ENCODE data around the gene DLG3.

DLG3 gene

GRCh38 chrX:70525733-70526132 lies 81.1 kb downstream of the DLG3 start:
- DNase-seq, result no peak

DNA sequence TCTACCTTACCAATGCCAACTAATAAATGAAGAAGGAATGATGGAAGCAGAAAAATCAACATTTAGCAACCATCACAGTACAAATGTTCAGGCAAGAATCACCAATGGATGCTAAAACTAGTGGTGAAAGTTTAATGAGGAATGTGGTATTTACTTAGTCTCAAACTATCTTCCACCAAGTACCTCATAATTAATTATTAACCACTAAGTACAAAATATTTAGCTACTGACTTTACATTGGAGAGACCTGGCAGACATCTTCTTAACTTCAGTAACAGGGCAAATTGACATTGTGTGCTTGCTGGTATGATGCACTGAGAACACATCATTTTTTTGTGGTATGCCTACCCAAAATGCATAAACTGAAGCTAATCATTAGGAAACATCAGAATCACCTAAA lies 82.4 kb downstream of the DLG3 start:
- DNase-seq, result no peak

DNA sequence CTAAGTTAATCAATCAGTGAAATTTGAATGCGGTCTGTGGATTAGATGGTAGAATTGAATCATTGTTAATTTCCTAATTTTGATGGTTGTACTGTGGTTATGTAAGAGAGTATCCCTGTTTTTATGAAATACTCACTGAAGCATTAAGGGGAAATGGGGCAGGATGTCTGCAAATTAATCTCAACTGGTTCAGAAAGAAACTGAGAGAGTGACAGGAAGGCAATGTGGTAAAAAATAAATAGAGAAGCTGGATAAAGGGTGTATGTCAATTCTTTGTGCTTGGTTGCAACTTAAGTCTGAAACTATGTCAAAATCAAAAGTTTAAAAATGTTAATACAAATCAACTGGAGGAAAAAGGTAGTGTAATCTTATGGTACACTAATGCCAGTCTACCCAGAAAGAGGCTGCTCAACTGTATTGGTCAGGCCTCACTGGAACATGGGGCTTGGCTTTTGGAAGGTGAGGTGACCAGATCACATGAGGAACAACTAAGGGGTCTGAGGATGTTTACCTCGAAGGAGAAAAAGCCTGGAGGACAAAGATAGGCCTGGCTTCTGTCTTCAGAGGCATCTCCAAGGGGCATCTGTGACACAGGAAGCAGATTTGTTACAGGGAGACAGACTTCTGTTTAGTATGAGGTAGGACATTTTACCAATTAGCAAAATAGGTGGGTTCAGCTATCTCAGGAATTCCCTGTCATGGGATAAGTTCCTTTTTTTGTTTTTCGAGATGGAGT lies 83.1 kb downstream of the DLG3 start:
- no peak for DNase-seq

GRCh38 chrX:70535198-70535597 lies 90.6 kb downstream of the DLG3 start:
- DNase-seq, result no peak

DNA sequence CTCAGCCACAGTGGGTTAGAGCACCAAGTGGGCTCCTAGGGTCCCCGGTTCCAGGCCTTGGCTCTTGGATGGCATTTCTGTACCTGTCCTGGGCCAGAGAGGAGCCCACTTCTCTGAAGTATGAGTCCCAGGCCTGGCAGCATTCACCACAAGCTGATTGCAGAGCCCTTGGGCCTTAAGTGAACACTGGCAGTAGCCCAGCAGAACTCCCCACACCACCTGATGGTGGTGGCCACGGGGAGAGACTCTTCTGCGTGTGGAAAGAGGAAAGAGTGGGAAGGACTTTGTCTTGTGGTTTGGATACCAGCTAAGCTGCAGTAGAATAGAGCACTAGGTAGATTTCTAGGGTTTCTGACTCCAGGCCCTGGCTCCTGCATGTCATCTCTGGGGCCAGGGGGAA lies 104.8 kb downstream of the DLG3 start:
- no peak for DNase-seq

- no peak for DNase-seq
Observed at GRCh38 chrX:70552130-70552704, 107.6 kb downstream of the DLG3 start.

DNA sequence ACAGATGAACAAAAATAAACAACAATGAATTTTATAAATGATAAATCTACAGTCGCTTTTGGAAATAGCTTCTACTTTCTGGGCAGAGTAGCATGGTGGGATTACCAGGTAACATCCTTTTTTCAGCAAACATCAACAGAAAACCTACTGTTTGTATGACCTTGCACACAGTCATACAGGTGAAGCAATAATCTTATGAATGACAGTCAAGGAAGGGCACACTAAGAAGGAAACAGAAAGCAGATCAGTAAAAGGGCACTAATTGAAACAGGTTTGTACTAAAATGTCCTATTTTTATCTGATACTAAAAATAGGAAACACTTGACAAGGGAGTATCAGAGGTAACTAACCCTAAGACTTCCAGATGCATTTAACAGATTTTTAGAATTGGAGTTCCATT lies 108.9 kb downstream of the DLG3 start:
- DNase-seq, result no peak

DNA sequence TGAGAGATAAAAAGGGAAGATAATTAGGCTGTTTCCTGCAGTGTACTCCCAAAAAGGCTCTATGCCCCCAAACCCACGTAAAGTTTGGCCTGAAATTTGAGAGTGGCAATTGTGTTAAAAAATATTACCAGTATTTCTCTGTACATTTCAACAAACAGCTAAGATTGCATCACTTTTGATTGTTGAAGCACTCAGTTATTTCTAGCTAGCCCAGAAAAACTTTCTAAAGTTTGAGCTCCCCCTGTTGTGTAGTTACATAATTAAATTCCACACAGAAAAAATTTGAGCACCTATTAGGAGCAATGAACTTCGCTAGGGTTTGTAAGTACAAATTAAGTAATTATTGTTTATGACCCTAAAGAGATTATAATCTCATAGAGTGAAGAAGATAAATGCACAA lies 109.4 kb downstream of the DLG3 start:
- no peak for DNase-seq

DNA sequence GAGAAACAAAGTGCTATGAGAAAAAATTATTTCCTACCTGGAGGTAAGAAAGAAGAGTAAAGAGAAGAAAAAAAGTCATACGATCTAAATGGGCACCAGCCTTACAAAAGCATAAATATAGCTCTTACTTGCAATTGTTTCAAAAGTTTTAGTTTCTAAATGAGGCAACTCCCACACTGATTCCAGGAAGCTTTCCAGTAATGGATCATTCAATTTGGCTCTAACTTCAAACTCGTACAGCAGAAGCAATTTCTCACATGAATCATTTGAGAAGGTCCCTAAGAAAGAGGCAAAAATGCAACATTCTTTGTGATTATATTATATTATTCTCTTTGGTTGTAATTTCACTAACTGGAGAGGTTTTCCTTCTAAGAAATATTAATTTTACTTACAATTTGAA lies 109.9 kb downstream of the DLG3 start:
- DNase-seq, result no peak

DNA sequence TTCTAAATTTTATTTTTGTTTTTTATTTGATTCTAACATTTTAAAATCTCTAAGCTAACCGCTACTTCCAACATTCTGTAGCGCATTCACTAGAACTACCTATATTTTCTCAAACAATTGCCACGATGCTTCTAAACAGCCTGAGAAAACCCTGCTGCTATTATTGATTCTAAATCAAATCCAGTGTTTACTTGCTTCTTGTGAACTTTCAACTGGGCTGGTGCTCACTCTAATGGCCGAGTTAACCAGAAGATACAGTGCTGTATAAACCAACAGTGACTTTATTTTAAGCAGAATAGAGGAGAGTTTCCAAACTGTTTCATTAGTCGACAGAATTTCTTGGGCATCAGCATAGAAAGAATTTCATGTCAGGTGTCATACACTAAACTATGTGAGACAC lies 110.3 kb downstream of the DLG3 start:
- no peak for DNase-seq
